ENCODE measurements around the gene CCL22. TPM values are rescaled to one million over a fixed set of nuclear protein-coding genes. Genes with fewer than 3 reads are reported as not detected.

The CCL22 gene
- total RNA-seq, result not detected in 2 replicates

GRCh38 chr16:57358527-57359095 is at the start of gene CCL22:
Gene CCL22 (plus strand): TSS chr16:57358783. CDS start chr16:57358817, 34 bp downstream.

GRCh38 chr16:57372372-57373116 is 14.0 kb downstream of the CCL22 start, which contains the start of gene CX3CL1:
Gene CX3CL1 (plus strand): TSS chr16:57372490. CDS start chr16:57372569, 79 bp downstream.

GRCh38 chr16:57403965-57404817 is 45.6 kb downstream of the CCL22 start, which contains the start of gene CCL17:
Gene CCL17 (plus strand): TSS chr16:57404767. CDS start chr16:57413933, 9,166 bp downstream.

Small RNA genes within 50 kb of the gene (small RNA-seq; reads per million reads assigned to genes)
- not detected for gene AC108081.1 (ENCODE audit: low replicate concordance)

Other genes starting within 250 kb of the CCL22 start
- 66.7 and 84.5 TPM in 2 replicates for gene PSME3IP1, start 172.7 kb upstream of the CCL22 start, total RNA-seq
- gene RSPRY1, start 172.5 kb upstream of the CCL22 start, total RNA-seq, result 40.9 and 67.1 TPM in 2 replicates
- 90.4 and 142 TPM in 2 replicates for gene ARL2BP, start 113.5 kb upstream of the CCL22 start, total RNA-seq
- 0.14 and 0.44 TPM in 2 replicates for gene PLLP, start 74.1 kb upstream of the CCL22 start, total RNA-seq
- gene CX3CL1, start 13.7 kb downstream of the CCL22 start, total RNA-seq, result 0.44 and 0.57 TPM in 2 replicates
- not detected in 2 replicates for gene CCL17, start 46.0 kb downstream of the CCL22 start, total RNA-seq
- 50.3 and 77.5 TPM in 2 replicates for gene CIAPIN1, start 88.6 kb downstream of the CCL22 start, total RNA-seq
- gene COQ9, start 88.7 kb downstream of the CCL22 start, total RNA-seq, result 35.5 and 50.1 TPM in 2 replicates
- 103 and 153 TPM in 2 replicates for gene POLR2C, start 103.9 kb downstream of the CCL22 start, total RNA-seq
- 37.9 and 46.0 TPM in 2 replicates for gene DOK4, start 127.7 kb downstream of the CCL22 start, total RNA-seq
- gene CCDC102A, start 177.8 kb downstream of the CCL22 start, total RNA-seq, result 11.5 and 16.2 TPM in 2 replicates
- gene ADGRG5, start 183.9 kb downstream of the CCL22 start, total RNA-seq, result not detected in 2 replicates

All from placental pericyte (primary cell).